ENCODE measurements around the gene ADK. TPM values are rescaled to one million over a fixed set of nuclear protein-coding genes. Genes with fewer than 3 reads are reported as not detected.

The ADK gene
- total RNA-seq, 1 experiment from 2014 or later = 51.4 TPM

GRCh38 chr10:74602576-74602975 is 451.6 kb downstream of the ADK start:
- DNase-seq (ENCODE audit: low spot score) = no peak

- no peak for DNase-seq (ENCODE audit: low spot score)
Observed at GRCh38 chr10:74610299-74610698, 459.3 kb downstream of the ADK start.

GRCh38 chr10:74612195-74612594 is 461.2 kb downstream of the ADK start:
- DNase-seq (ENCODE audit: low spot score) = no peak

GRCh38 chr10:74620626-74621025 is 469.6 kb downstream of the ADK start:
- DNase-seq (ENCODE audit: low spot score) = no peak

GRCh38 chr10:74623786-74624185 is 472.8 kb downstream of the ADK start:
- no peak for DNase-seq (ENCODE audit: low spot score)

- DNase-seq (ENCODE audit: low spot score) = no peak
Observed at GRCh38 chr10:74624501-74624900, 473.5 kb downstream of the ADK start.

GRCh38 chr10:74628136-74628535 is 477.1 kb downstream of the ADK start:
- no peak for DNase-seq (ENCODE audit: low spot score)

GRCh38 chr10:74634995-74635536 is 484.0 kb downstream of the ADK start:
- no peak for DNase-seq (ENCODE audit: low spot score)

GRCh38 chr10:74635655-74636054 is 484.6 kb downstream of the ADK start:
- no peak for DNase-seq (ENCODE audit: low spot score)

- DNase-seq (ENCODE audit: low spot score) = no peak
Observed at GRCh38 chr10:74637685-74638084, 486.7 kb downstream of the ADK start.

GRCh38 chr10:74640134-74640921 is 489.3 kb downstream of the ADK start:
- peak; percentile 4 for DNase-seq (ENCODE audit: low spot score)

GRCh38 chr10:74641659-74642058 is 490.6 kb downstream of the ADK start:
- no peak for DNase-seq (ENCODE audit: low spot score)

- no peak for DNase-seq (ENCODE audit: low spot score)
Observed at GRCh38 chr10:74642901-74643595, 492.0 kb downstream of the ADK start.

GRCh38 chr10:74643596-74643975 is 492.6 kb downstream of the ADK start:
- no peak for DNase-seq (ENCODE audit: low spot score)

- DNase-seq (ENCODE audit: low spot score) = no peak
Observed at GRCh38 chr10:74644738-74645137, 493.7 kb downstream of the ADK start.

GRCh38 chr10:74645692-74646091 is 494.7 kb downstream of the ADK start:
- no peak for DNase-seq (ENCODE audit: low spot score)

- no peak for DNase-seq (ENCODE audit: low spot score)
Observed at GRCh38 chr10:74650613-74651012, 499.6 kb downstream of the ADK start.

- no peak for DNase-seq (ENCODE audit: low spot score)
Observed at GRCh38 chr10:74651565-74651964, 500.5 kb downstream of the ADK start.

- DNase-seq (ENCODE audit: low spot score) = no peak
Observed at GRCh38 chr10:74652664-74653063, 501.6 kb downstream of the ADK start.

GRCh38 chr10:74658511-74658910 is 507.5 kb downstream of the ADK start:
- no peak for DNase-seq (ENCODE audit: low spot score)

GRCh38 chr10:74662635-74663034 is 511.6 kb downstream of the ADK start:
- DNase-seq (ENCODE audit: low spot score) = no peak

- no peak for DNase-seq (ENCODE audit: low spot score)
Observed at GRCh38 chr10:74669210-74669609, 518.2 kb downstream of the ADK start.

GRCh38 chr10:74671716-74672115 is 520.7 kb downstream of the ADK start:
- DNase-seq (ENCODE audit: low spot score) = no peak
